Fibroblast of lung (primary cell): Measurements from ENCODE around the gene FAM3D. TPM values are rescaled to one million over a fixed set of nuclear protein-coding genes. Genes with fewer than 3 reads are reported as not detected.
A peak's percentile ranks its signal among the peaks of the same experiment; 100 is the strongest.

Source experiments
- DNase-seq, 2 donors: peaks; one replicate each; pipeline versions ENCODE4 v3.0.0 to v3.0.0-alpha.2; 2010; ENCODE audit warnings: low read depth in 2 of 2
- H2AFZ ChIP-seq: 2 replicates; pipeline ENCODE4 v1.5.1; 2012; ENCODE audit warnings: low read length, control low read depth, inconsistent platforms
- H3K27ac ChIP-seq: 2 replicates; pipeline ENCODE4 v1.5.1; 2011; ENCODE audit warnings: low read length, control low read depth; ENCODE audit not compliant: insufficient read depth
- H3K27me3 ChIP-seq: 2 replicates; pipeline ENCODE4 v1.5.1; 2011; ENCODE audit warnings: mild to moderate bottlenecking, low read length; ENCODE audit not compliant: control insufficient read depth, insufficient read depth
- H3K36me3 ChIP-seq: 2 replicates; pipeline ENCODE4 v1.5.1; 2011; ENCODE audit warnings: low read length; ENCODE audit not compliant: control insufficient read depth, insufficient read depth
- H3K4me1 ChIP-seq: 2 replicates; pipeline ENCODE4 v1.5.1; 2011; ENCODE audit warnings: low read length; ENCODE audit not compliant: control insufficient read depth, insufficient read depth; ENCODE audit errors: extremely low read depth
- H3K4me2 ChIP-seq: 2 replicates; pipeline ENCODE4 v1.5.1; 2011; ENCODE audit warnings: low read length, control low read depth; ENCODE audit not compliant: insufficient read depth; ENCODE audit errors: extremely low read depth
- H3K4me3 ChIP-seq, 4 experiments: fragments of 200-600 bp in 1 of 4; sonication (generic) in 1 of 4; replicated peaks in 1 of 4; 2 replicates each; pipeline ENCODE4 v1.5.1; 2011 to 2016; ENCODE audit warnings: low read length in 4 of 4, low read depth in 3 of 4, mild to moderate bottlenecking in 3 of 4, control low read depth in 2 of 4, inconsistent platforms in 1 of 4, mixed read lengths in 1 of 4; ENCODE audit not compliant: insufficient read depth in 1 of 4; ENCODE audit errors: control extremely low read depth in 1 of 4
- H3K79me2 ChIP-seq: 2 replicates; pipeline ENCODE4 v1.5.1; 2012; ENCODE audit warnings: mild to moderate bottlenecking, low read length, inconsistent platforms; ENCODE audit not compliant: control insufficient read depth, insufficient read depth
- H3K9ac ChIP-seq: 2 replicates; pipeline ENCODE4 v1.5.1; 2011; ENCODE audit warnings: mild to moderate bottlenecking, low read length, control low read depth; ENCODE audit not compliant: insufficient read depth
- H3K9me3 ChIP-seq: 2 replicates; pipeline ENCODE4 v1.5.1; 2012; ENCODE audit warnings: low read depth, low read length; ENCODE audit not compliant: control insufficient read depth, insufficient read depth
- H4K20me1 ChIP-seq: 2 replicates; pipeline ENCODE4 v1.5.1; 2011; ENCODE audit warnings: low read length; ENCODE audit not compliant: control insufficient read depth, insufficient read depth; ENCODE audit errors: extremely low read depth
- CTCF ChIP-seq, 2 donors: IDR thresholded peaks in 1 of 2; conservative IDR thresholded peaks in 1 of 2; 1 replicate in 1 of 2; 2 replicates in 1 of 2; pipeline ENCODE4 v1.5.1; 2011 to 2012; ENCODE audit warnings: low read length in 2 of 2, control low read depth in 1 of 2, inconsistent platforms in 1 of 2, low read depth in 1 of 2, mild to moderate bottlenecking in 1 of 2
- EZH2 ChIP-seq: IDR thresholded peaks from 2 replicates; pipeline ENCODE4 v1.5.1; 2012; ENCODE audit warnings: low read length, control low read depth, mild to moderate bottlenecking; ENCODE audit errors: missing control alignments
- polyA plus RNA-seq, 2 donors: library from polyadenylated mRNA; depleted of rRNA in 1 of 2; stranded (reverse) in 1 of 2; unstranded in 1 of 2; fragments of >200 nt; gene quantifications; 2 replicates each; pipeline ENCODE4 v1.2.1, GENCODE V29; 2011 to 2012; ENCODE audit warnings: missing spikeins in 1 of 2
- total RNA-seq: library from RNA; depleted of rRNA; stranded (reverse); fragments of >200 nt; gene quantifications from 2 replicates; pipeline ENCODE4 v1.2.1, GENCODE V29; 2014

FAM3D gene
- total and polyA plus RNA-seq, 2 donors (not counting 1 experiment from before 2014, with no cell fraction given), result not detected

GRCh38 chr3:58617338-58617761, 49.2 kb downstream of the FAM3D start:
- Histone ChIP-seq H3K4me1 (no peaks in the 10 kb centered on the region), H3K27ac (no peak overlapping the region), H3K4me3 (peak overlapping the region in 1 of 4 experiments; percentile 19), H3K9ac (no peak overlapping the region), H4K20me1 (no peaks in the 10 kb centered on the region), H3K79me2 (no peaks in the 10 kb centered on the region), H2AFZ (no peak overlapping the region), H3K27me3 (no peaks in the 10 kb centered on the region), H3K9me3 (no peaks in the 10 kb centered on the region), H3K4me2 (no peak overlapping the region), H3K36me3 (no peaks in the 10 kb centered on the region)
- DNase-seq, result peak in 1 of 2 donors; percentile 92
- TF ChIP-seq EZH2 (no peak), CTCF (conservative IDR thresholded peaks at IDR 0.05 in 1 of 2, IDR thresholded peaks at IDR 0.05 in 1 of 2; ENCODE audit: low read depth in 1 of 2, low read length in 2 of 2) (no peak)

GRCh38 chr3:58613236-58614132, 53.1 kb downstream of the FAM3D start:
- Histone ChIP-seq H3K36me3 (no peaks in the 10 kb centered on the region), H3K4me2 (no peak overlapping the region), H3K4me3 (no peak overlapping the region), H3K4me1 (no peaks in the 10 kb centered on the region), H3K9me3 (no peaks in the 10 kb centered on the region), H3K27ac (no peak overlapping the region), H4K20me1 (no peaks in the 10 kb centered on the region), H2AFZ (no peak overlapping the region), H3K9ac (no peak overlapping the region), H3K79me2 (no peaks in the 10 kb centered on the region), H3K27me3 (no peaks in the 10 kb centered on the region)
- DNase-seq, result no peak
- TF ChIP-seq EZH2 (no peak), CTCF (conservative IDR thresholded peaks at IDR 0.05 in 1 of 2, IDR thresholded peaks at IDR 0.05 in 1 of 2; ENCODE audit: low read depth in 1 of 2, low read length in 2 of 2) (no peak)

GRCh38 chr3:58612830-58613229, 53.7 kb downstream of the FAM3D start:
- no peaks in the 10 kb centered on the region for H3K79me2 ChIP-seq
- no peak overlapping the region for H2AFZ ChIP-seq
- no peak for DNase-seq
- no peak overlapping the region for H3K4me2 ChIP-seq
- no peak overlapping the region for H3K27ac ChIP-seq
- TF ChIP-seq CTCF (conservative IDR thresholded peaks at IDR 0.05 in 1 of 2, IDR thresholded peaks at IDR 0.05 in 1 of 2; ENCODE audit: low read depth in 1 of 2, low read length in 2 of 2), result no peak
- no peak for TF ChIP-seq EZH2
- no peak overlapping the region for H3K4me3 ChIP-seq
- H4K20me1 ChIP-seq, result no peaks in the 10 kb centered on the region
- H3K4me1 ChIP-seq, result no peaks in the 10 kb centered on the region
- no peaks in the 10 kb centered on the region for H3K9me3 ChIP-seq
- H3K9ac ChIP-seq, result no peak overlapping the region
- H3K27me3 ChIP-seq, result peaks cover under 1% of the 10 kb centered on the region
- H3K36me3 ChIP-seq, result no peaks in the 10 kb centered on the region
